ENCODE measurements around the gene SH3RF2. TPM values are rescaled to one million over a fixed set of nuclear protein-coding genes. Genes with fewer than 3 reads are reported as not detected.

SH3RF2 gene
- total RNA-seq, 1 experiment from 2014 or later, result 1.7 TPM

DNA sequence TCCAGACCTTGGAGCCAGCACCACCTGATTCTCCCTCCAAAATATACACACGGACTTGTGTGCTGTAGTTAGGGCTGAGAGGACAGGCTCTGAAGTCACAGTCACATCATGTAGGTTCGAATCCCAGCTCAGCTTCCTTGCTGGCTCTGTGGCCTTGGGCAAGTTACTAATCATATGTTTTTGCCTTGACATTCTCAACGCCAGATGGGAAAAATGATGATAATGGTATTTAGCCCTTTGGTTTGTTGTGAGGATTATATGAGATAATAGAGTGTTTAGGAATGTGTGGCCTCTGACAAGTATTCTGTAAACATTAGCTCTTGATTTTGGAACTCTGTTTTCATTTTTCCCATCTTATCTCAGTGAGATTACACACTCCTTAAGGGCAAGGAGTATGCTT, 96.5 kb downstream of the SH3RF2 start:
- no peak for DNase-seq
- Histone ChIP-seq H3K4me3 (ENCODE audit: insufficient read depth, low read depth, low read length) (no peak overlapping the region), H3K27me3 (ENCODE audit: control insufficient read depth, insufficient read depth, low read length) (no peaks in the 10 kb centered on the region), H3K36me3 (replicated peaks; ENCODE audit: control insufficient read depth, insufficient read depth, low read length) (no peaks in the 10 kb centered on the region)

DNA sequence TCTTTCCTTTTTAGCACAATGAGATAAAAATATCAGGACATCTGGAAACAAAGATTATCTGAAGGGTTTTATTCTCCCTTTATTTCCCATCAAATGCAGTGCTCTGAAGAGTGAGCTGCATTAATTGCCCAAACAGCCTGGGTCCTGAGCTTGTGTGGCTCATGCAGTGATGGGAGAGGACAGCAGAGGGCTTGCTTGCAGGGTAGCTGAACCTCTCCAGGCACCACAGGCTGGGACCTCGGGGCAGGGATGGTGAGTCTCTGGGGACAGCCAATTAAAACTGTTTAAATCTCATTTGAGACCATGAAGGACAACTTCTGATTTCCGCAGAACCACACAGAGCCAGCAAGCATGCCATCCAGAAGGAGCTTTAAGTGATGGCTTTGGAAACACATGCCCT, 97.7 kb downstream of the SH3RF2 start:
- Histone ChIP-seq H3K4me3 (ENCODE audit: insufficient read depth, low read depth, low read length) (no peak overlapping the region), H3K36me3 (replicated peaks; ENCODE audit: control insufficient read depth, insufficient read depth, low read length) (no peaks in the 10 kb centered on the region), H3K27me3 (ENCODE audit: control insufficient read depth, insufficient read depth, low read length) (no peaks in the 10 kb centered on the region)
- DNase-seq, result no peak

DNA sequence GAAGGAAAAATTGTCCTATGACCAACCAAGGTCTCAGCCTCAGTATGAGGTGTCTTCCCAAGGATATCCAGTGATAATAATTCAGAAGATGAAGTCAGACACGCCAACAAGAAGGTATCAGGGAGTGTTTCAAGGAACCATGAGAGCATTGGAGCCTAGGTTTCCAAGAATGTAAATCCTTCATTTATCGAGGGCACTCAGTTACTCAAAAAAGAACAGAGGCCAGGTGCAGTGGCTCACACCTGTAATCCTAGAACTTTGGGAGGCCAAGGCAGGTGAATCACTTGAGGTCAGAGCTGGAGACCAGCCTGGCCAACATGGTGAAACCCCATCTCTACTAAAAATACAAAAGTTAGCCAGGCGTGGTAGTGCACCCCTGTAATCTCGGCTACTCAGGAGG, 98.2 kb downstream of the SH3RF2 start:
- no peak for DNase-seq
- Histone ChIP-seq H3K27me3 (ENCODE audit: control insufficient read depth, insufficient read depth, low read length) (no peaks in the 10 kb centered on the region), H3K36me3 (replicated peaks; ENCODE audit: control insufficient read depth, insufficient read depth, low read length) (no peaks in the 10 kb centered on the region), H3K4me3 (ENCODE audit: insufficient read depth, low read depth, low read length) (no peak overlapping the region)

DNA sequence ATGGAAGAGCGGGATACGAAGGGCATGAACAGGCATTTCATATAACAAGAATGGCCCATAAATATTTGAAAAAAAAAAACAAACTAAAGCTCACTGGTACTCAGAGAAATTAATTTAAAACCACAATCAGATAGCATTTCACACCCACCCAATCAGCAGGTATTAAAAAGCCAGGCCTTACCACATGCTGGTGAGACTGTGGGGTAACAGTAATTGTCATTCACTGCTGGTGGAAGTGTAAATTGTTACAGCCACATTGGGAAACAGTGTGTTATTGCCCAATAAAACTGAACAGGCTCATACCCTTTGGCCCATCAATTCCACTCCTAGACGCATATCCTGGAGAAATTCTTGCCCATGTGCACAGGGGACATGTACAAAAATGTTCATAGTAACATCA, 103.0 kb downstream of the SH3RF2 start:
- H3K27me3 ChIP-seq (ENCODE audit: control insufficient read depth, insufficient read depth, low read length), result no peaks in the 10 kb centered on the region
- H3K4me3 ChIP-seq (ENCODE audit: insufficient read depth, low read depth, low read length), result no peak overlapping the region
- no peak for DNase-seq
- H3K36me3 ChIP-seq (replicated peaks; ENCODE audit: control insufficient read depth, insufficient read depth, low read length), result no peaks in the 10 kb centered on the region

DNA sequence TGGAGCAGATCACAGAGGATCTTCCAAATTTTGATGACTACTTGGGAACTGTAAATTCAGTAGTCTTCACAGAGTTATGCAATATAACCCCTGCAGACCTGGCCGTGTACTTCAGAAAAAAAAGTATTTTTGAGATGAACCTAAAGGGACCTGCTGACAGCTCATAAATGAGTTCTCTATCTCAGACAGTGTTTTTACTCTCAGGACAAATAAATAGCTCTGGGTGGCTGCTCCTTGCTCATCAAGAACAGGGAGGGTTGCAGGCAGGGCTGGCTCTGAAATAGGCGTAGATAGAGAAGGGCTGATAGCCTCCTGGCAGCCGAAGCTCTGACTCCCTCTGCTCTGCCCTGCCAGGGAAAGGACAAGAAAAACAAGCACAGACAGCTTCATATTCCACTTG, 104.1 kb downstream of the SH3RF2 start:
- no peak for DNase-seq
- no peaks in the 10 kb centered on the region for H3K27me3 ChIP-seq (ENCODE audit: control insufficient read depth, insufficient read depth, low read length)
- no peaks in the 10 kb centered on the region for H3K36me3 ChIP-seq (replicated peaks; ENCODE audit: control insufficient read depth, insufficient read depth, low read length)
- no peak overlapping the region for H3K4me3 ChIP-seq (ENCODE audit: insufficient read depth, low read depth, low read length)

DNA sequence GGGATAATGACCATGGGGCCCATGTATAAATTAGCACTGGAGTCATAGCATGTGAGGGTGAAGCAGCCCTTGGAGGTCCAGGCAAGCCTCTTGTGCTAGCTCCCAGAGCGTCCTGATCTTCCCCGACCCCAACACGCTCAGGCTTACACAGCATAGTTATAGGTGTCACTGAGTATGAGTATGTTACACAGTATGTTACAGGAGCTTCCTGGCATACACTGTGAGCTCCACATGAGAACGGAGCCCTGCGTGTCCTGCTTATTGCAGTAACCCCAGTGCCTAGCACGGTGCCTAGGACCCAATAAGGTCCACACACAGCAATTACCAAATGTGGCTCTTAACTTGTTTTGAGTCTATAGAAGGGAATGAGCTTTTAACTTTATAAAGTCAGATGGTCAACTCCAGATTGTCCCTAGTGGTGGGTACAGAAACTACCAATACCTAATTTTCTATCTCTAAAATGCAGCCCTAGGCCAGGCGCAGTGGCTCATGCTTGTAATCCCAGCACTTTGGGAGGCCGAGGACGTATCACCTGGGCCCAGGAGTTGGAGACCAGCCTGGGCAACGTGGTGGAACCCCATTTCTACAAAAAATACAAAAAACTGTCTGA, 104.9 kb downstream of the SH3RF2 start:
- H3K27me3 ChIP-seq (ENCODE audit: control insufficient read depth, insufficient read depth, low read length), result no peaks in the 10 kb centered on the region
- no peaks in the 10 kb centered on the region for H3K36me3 ChIP-seq (replicated peaks; ENCODE audit: control insufficient read depth, insufficient read depth, low read length)
- DNase-seq, result no peak
- H3K4me3 ChIP-seq (ENCODE audit: insufficient read depth, low read depth, low read length), result no peak overlapping the region

DNA sequence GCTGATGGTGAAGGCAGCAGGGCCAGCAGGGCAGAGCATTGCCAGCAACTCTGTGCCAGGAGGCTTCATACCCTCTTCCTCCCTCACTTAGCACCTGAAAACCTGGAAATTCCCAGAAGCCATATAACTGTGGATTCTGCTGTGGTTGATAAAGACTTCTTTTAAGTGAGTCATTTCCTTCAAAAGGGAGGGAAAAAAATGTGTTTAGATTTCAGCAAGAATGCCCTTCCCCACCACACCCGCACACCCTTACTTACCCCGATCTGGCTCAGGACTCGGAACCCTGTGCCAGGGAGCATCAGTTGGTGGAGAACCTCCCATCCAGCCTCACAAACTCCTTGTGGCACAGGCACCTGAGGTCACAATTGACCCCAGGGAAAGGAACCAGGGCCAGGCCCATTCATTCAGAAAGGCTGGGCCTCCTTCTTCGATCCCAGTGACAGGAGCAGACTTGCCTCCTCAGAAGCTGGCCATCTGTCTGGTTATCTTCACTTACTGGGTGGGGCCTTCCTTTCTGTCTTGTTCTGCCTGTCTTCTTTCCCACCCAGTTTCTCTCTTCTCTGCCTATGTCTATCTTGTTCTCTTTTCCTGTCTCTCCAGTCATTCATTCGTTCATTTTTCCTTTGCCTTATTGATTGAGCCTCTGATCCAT, 106.4 kb downstream of the SH3RF2 start:
- H3K27me3 ChIP-seq (ENCODE audit: control insufficient read depth, insufficient read depth, low read length), result no peaks in the 10 kb centered on the region
- no peak overlapping the region for H3K4me3 ChIP-seq (ENCODE audit: insufficient read depth, low read depth, low read length)
- DNase-seq, result no peak
- no peaks in the 10 kb centered on the region for H3K36me3 ChIP-seq (replicated peaks; ENCODE audit: control insufficient read depth, insufficient read depth, low read length)

DNA sequence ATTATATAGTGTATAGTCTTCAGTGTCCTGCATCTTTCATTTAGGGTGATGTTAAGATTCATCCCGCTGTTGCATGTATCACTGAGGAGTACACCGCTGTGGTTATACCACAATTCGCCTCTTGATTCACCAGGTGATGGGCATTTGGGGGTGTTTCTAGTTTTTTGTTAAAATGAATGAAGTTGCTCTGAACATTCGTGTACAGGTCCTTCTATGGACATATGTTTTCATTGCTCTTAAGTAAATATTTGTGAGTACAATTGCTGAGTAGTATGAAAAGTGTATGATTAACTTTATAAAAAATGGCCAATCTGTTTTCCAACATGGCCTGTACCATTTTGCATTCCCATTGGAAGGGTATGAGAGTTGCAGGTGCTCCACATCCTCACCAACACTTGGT, 107.3 kb downstream of the SH3RF2 start:
- no peak for DNase-seq
- Histone ChIP-seq H3K4me3 (ENCODE audit: insufficient read depth, low read depth, low read length) (no peak overlapping the region), H3K36me3 (replicated peaks; ENCODE audit: control insufficient read depth, insufficient read depth, low read length) (no peaks in the 10 kb centered on the region), H3K27me3 (ENCODE audit: control insufficient read depth, insufficient read depth, low read length) (no peaks in the 10 kb centered on the region)

DNA sequence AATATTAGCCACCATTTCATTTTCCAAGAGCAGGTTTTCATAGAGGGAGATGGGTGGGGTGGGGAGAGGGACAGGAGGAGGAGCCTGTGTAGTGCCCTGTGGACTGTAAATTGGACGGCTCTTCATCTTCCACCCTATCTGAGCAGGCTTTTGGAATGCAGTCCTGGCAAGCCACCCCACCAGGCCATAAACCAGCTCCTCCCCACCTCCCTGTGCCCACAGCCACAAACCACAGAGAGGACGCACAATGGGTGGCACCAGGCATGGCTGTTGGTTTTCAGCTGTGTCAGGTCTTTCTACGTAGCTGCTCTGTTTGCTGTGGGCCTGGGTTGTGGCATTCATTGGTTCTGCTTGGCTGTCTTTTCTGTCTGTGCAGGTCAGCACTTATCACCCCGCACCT, 111.0 kb downstream of the SH3RF2 start:
- H3K27me3 ChIP-seq (ENCODE audit: control insufficient read depth, insufficient read depth, low read length), result no peaks in the 10 kb centered on the region
- no peak for DNase-seq
- H3K4me3 ChIP-seq (ENCODE audit: insufficient read depth, low read depth, low read length), result no peak overlapping the region
- no peaks in the 10 kb centered on the region for H3K36me3 ChIP-seq (replicated peaks; ENCODE audit: control insufficient read depth, insufficient read depth, low read length)

DNA sequence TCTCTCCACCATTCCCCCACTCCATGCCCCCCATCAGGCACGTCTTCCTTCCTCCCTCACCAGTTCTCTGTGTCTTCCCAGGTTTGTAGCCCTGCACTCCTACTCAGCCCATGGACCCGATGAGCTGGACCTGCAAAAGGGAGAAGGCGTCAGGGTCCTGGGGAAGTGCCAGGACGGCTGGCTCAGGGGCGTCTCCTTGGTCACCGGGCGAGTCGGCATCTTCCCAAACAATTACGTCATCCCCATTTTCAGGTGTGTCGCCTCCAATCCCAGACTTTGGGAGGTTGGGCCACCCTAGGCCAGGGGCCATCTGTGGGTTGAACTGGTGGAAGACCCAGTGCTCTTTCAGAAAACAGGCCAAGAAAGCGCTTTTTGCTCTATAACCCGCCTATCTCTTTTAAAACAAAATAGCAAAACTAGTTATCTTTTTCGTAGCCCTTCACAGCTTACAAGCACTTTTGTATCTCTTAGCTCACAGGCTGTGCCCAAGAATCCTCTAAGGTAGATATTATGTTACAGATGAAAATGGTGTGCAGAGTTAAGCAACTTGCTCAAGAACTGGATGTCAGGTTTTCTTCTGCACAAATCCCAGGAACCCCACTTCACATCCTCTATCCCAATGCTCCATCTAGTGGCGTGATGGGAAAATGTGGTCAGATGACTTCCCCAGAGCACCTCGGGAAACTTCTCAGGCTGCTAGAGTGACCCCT, 112.8 kb downstream of the SH3RF2 start:
- Histone ChIP-seq H3K36me3 (replicated peaks; ENCODE audit: control insufficient read depth, insufficient read depth, low read length) (no peaks in the 10 kb centered on the region), H3K4me3 (ENCODE audit: insufficient read depth, low read depth, low read length) (no peak overlapping the region), H3K27me3 (ENCODE audit: control insufficient read depth, insufficient read depth, low read length) (no peaks in the 10 kb centered on the region)
- peak; percentile 79 for DNase-seq

DNA sequence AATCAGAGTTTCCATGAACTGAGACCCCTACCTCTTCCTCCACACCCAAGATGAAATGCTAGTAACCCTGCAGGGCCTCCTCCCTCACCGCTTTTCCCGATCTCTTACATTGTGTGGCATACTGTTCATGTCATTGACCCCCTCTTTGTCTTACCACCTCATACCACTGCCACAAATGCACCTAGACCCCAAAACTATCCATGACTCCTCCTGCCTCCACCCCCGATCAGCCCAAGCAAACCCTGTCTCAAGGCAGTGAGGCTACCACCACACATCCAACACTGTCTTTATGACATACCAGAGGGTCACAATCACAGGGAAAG, 113.3 kb downstream of the SH3RF2 start:
- no peaks in the 10 kb centered on the region for H3K36me3 ChIP-seq (replicated peaks; ENCODE audit: control insufficient read depth, insufficient read depth, low read length)
- no peak for DNase-seq

DNA sequence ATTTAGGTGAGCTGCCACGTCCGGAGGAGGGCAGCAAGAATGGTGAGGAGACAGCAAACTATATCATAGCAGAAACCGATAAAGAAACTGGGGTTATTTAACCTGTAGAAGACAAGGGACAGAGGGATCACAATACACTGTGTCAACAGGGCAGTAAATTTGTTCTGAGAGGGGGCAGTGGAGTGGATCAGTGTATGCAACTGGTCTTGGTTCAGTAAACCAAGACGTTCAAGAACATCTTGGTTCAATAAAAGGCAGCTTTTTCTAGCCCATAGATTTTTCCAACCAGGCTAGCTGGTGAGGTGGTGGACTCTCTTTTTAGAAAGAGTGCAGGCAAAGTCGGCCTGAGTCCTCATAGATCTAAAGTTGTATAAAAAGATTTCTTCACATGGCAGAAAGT, 113.7 kb downstream of the SH3RF2 start:
- no peaks in the 10 kb centered on the region for H3K36me3 ChIP-seq (replicated peaks; ENCODE audit: control insufficient read depth, insufficient read depth, low read length)
- no peak for DNase-seq
- H3K4me3 ChIP-seq (ENCODE audit: insufficient read depth, low read depth, low read length), result no peak overlapping the region

More for the DNA sequence above, 113.3 kb downstream of the SH3RF2 start:
- no peaks in the 10 kb centered on the region for H3K27me3 ChIP-seq (ENCODE audit: control insufficient read depth, insufficient read depth, low read length)
- no peak overlapping the region for H3K4me3 ChIP-seq (ENCODE audit: insufficient read depth, low read depth, low read length)

DNA sequence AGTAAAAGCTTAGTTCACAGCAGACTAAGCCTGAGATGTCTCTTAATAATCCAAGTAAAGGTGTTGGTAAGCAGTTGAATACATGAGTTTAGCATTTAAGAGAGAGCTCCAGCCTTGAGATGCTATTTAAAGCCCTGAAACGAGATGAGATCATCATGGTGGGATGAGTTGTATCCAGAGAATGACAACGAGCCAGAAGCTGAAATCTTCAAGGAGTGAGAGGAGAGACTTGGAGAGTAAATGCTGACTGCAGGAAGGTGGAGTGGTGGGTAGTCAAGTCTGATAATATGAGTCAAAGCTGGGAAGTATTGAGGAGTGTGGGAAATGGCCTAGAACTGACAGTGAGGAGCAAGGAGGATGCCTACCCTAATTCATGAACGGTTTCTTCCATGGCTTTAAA, 115.3 kb downstream of the SH3RF2 start:
- Histone ChIP-seq H3K36me3 (replicated peaks; ENCODE audit: control insufficient read depth, insufficient read depth, low read length) (no peaks in the 10 kb centered on the region), H3K4me3 (ENCODE audit: insufficient read depth, low read depth, low read length) (no peak overlapping the region)

More for the DNA sequence above, 113.7 kb downstream of the SH3RF2 start:
- no peaks in the 10 kb centered on the region for H3K27me3 ChIP-seq (ENCODE audit: control insufficient read depth, insufficient read depth, low read length)

DNA sequence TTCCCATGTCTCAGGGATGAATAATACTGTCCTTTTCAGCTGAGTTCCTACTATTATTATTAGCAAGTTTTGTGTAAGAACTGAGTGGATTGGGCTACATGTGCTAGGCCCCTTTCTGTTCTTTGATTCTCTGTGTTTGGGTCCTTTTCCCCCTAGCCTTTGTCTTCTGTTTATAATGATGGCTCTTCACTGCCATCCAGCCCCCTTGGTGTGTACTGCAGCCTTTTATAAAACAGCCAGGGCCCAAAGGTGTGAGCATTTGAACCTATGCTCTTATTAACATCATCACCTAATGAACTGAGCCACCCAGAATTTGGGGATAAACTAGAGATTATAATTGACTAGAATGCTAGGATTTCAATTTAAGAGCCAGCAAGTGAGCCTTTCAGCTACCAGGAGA, 116.4 kb downstream of the SH3RF2 start:
- DNase-seq, result peak; percentile 70
- Histone ChIP-seq H3K36me3 (replicated peaks; ENCODE audit: control insufficient read depth, insufficient read depth, low read length) (no peaks in the 10 kb centered on the region), H3K27me3 (ENCODE audit: control insufficient read depth, insufficient read depth, low read length) (no peaks in the 10 kb centered on the region)

More for the DNA sequence above, 115.3 kb downstream of the SH3RF2 start:
- no peaks in the 10 kb centered on the region for H3K27me3 ChIP-seq (ENCODE audit: control insufficient read depth, insufficient read depth, low read length)
- no peak for DNase-seq

DNA sequence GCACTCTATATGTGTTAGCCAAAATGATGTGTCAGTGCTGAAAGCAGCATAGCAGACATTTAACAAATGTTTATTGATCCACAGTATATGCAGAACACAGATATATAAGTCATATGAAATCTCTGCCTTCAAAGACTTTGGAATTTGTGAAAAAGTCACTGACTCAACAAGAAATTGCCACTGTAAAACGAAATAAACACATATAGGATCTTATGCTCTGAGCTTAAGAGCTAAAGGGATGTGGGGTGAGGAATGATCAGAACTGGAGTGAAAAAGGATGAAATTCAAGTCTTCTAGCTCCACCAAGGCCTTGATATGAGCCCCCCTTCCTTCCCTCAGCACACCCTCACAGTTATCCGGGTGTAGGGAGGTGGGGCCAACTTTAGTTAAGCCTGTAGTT, 119.1 kb downstream of the SH3RF2 start:
- DNase-seq, result no peak
- H3K4me3 ChIP-seq (ENCODE audit: insufficient read depth, low read depth, low read length), result no peak overlapping the region
- H3K36me3 ChIP-seq (replicated peaks; ENCODE audit: control insufficient read depth, insufficient read depth, low read length), result no peaks in the 10 kb centered on the region

More for the DNA sequence above, 116.4 kb downstream of the SH3RF2 start:
- H3K4me3 ChIP-seq (ENCODE audit: insufficient read depth, low read depth, low read length), result no peak overlapping the region

More for the DNA sequence above, 119.1 kb downstream of the SH3RF2 start:
- no peaks in the 10 kb centered on the region for H3K27me3 ChIP-seq (ENCODE audit: control insufficient read depth, insufficient read depth, low read length)
